Transverse colon (tissue), 3 donors: ENCODE data around the gene IDH3B.

ENCODE experiments used
- EP300 ChIP-seq: sonication (generic); formaldehyde crosslinking; IDR thresholded peaks from one replicate; pipeline ENCODE4 v1.6.1; 2017; ENCODE audit warnings: antibody characterized with exemption, low read depth
- POLR2A ChIP-seq: fragments of 450-650 bp; IDR thresholded peaks from one replicate; pipeline ENCODE4 v1.6.1; 2016; ENCODE audit warnings: antibody characterized with exemption, mild to moderate bottlenecking, moderate library complexity
- POLR2AphosphoS5 ChIP-seq, 3 donors: sonication (generic); formaldehyde crosslinking; IDR thresholded peaks; one replicate each; pipeline ENCODE4 v1.6.1; 2016; ENCODE audit warnings: antibody characterized with exemption in 3 of 3

DNA sequence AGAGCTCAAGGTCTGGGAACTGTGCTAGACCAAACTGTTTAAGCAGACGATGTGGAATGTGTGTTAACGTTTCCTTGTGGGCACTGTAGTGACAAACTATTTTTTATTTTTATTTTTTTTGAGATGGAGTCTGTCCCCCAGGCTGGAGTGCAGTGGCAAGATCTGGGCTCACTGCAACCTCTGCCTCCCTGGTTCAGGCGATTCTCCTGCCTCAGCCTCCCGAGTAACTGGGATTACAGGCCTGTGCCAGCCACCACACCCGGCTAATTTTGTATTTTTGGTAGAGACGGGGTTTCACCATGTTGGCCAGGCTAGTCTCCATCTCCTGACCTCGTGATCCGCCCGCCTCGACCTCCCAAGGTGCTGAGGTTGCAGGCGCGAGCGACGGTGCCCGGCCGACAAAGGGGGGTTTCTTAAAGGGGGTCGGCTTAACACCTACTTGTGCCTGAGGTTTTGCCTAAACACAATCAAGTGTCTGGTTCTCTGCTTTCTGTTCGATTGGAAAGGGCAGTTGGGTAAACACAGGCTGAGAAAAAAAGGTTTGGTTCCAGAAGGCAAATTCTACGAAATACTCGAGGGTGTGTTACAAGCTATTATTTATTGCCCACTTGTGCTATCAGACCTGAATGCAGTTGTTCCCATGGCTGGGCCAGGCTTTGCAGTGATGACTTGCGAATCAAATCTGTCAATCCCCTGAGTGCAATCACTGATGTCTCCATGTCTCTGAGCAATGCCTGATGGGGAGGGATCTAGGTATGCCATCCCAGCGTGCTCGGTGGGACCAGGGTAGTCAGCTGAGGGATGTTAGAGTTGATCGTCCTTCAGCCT, 10.2 kb downstream of the IDH3B start:
- TF ChIP-seq POLR2AphosphoS5 (IDR thresholded peaks at IDR 0.05), result no peak
- TF ChIP-seq POLR2A, result no peak
- no peak for TF ChIP-seq EP300
